DMS 273 treated with DMSO at 0.1 percent for 48 hours (cell line): ENCODE results near the gene PCED1B.
"Not testable (repeated sequence)": the region's sequence is repeated elsewhere in the genome, so short reads cannot be mapped to it uniquely, and the experiment has no call there.

Experiments
- DNase-seq: peaks from one replicate; lab custom pipeline; 2025; lab: John Stamatoyannopoulos, UW

Gene PCED1B

GRCh38 chr12:47164724-47165439, 85.5 kb downstream of the PCED1B start:
- DNase-seq = no peak

- DNase-seq = no peak
These were observed 86.5 kb downstream of the PCED1B start for GRCh38 chr12:47165934-47166333.

- no peak for DNase-seq
These were observed 86.9 kb downstream of the PCED1B start for GRCh38 chr12:47166365-47166764.

GRCh38 chr12:47170281-47170680, 90.9 kb downstream of the PCED1B start:
- not testable (repeated sequence) for DNase-seq

GRCh38 chr12:47178014-47178413, 98.6 kb downstream of the PCED1B start:
- DNase-seq = no peak

GRCh38 chr12:47182164-47182938, 102.9 kb downstream of the PCED1B start:
- DNase-seq = not testable (repeated sequence)

- peak; percentile 46 for DNase-seq
These were observed 104.8 kb downstream of the PCED1B start for GRCh38 chr12:47184229-47184628.

GRCh38 chr12:47184813-47185212, 105.4 kb downstream of the PCED1B start:
- DNase-seq = no peak

- DNase-seq = no peak
These were observed 106.8 kb downstream of the PCED1B start for GRCh38 chr12:47186246-47186645.

- no peak for DNase-seq
These were observed 109.4 kb downstream of the PCED1B start for GRCh38 chr12:47188576-47189441.

- DNase-seq = no peak
These were observed 110.3 kb downstream of the PCED1B start for GRCh38 chr12:47189728-47190127.

- no peak for DNase-seq
These were observed 110.9 kb downstream of the PCED1B start for GRCh38 chr12:47190271-47190750.

- no peak for DNase-seq
These were observed 111.5 kb downstream of the PCED1B start for GRCh38 chr12:47190905-47191304.

GRCh38 chr12:47192051-47192450, 112.6 kb downstream of the PCED1B start:
- no peak for DNase-seq

- no peak for DNase-seq
These were observed 113.6 kb downstream of the PCED1B start for GRCh38 chr12:47193066-47193465.

- no peak for DNase-seq
These were observed 115.1 kb downstream of the PCED1B start for GRCh38 chr12:47194501-47194900.

GRCh38 chr12:47200446-47200845, 121.0 kb downstream of the PCED1B start:
- no peak for DNase-seq

- not testable (repeated sequence) for DNase-seq
These were observed 121.8 kb downstream of the PCED1B start for GRCh38 chr12:47201190-47201589.

- no peak for DNase-seq
These were observed 122.8 kb downstream of the PCED1B start for GRCh38 chr12:47202176-47202575.

GRCh38 chr12:47205532-47206449, 126.4 kb downstream of the PCED1B start:
- DNase-seq = no peak
